ENCODE results near the gene RPS4Y1. TPM values are rescaled to one million over a fixed set of nuclear protein-coding genes. Genes with fewer than 3 reads are reported as not detected.

Gene RPS4Y1
- total and polyA plus RNA-seq, 2 of the 8 experiments (the other 6 are each of a cell fraction or from before 2014, with no cell fraction given) = 259 to 790 TPM

- POLR2A ChIA-PET (ENCODE audit: partially characterized antibody) = interaction anchor here (1.0 kb wide), 1 partner anchor 30 kb away, joined by 3 read pairs; no protein-coding TSS in a partner anchor
- no peak overlapping the region for H3K23ac ChIP-seq (ENCODE audit: insufficient read length)
- no peak overlapping the region for H3K18ac ChIP-seq (ENCODE audit: extremely low read depth, low read length)
- H4K20me1 ChIP-seq (replicated peaks in 1 of 2; ENCODE audit: control insufficient read depth in 1 of 2, insufficient read depth in 2 of 2, low read length in 2 of 2) = no peaks in the 10 kb centered on the region
- no peaks in the 10 kb centered on the region for H3K79me2 ChIP-seq (ENCODE audit: control insufficient read depth in 1 of 2, insufficient read depth in 2 of 2, low read length in 2 of 2)
- H4K8ac ChIP-seq (ENCODE audit: extremely low read depth, insufficient read depth, low read length) = no peak overlapping the region
- H2BK20ac ChIP-seq (ENCODE audit: low read length) = no peak overlapping the region
- no peak overlapping the region for H4K5ac ChIP-seq (ENCODE audit: insufficient read length, low read depth, low read length)
- CTCF ChIA-PET (ENCODE audit: partially characterized antibody) = no interaction called here
- 80% methylated on average over 1 of the region's 1 CpG; no CpG with 5 or more reads in 1 of the 2 experiments for WGBS, 2 experiments (ENCODE audit: extremely low coverage in 1 of 2, insufficient coverage in 1 of 2, insufficient read length in 1 of 2, insufficient replicate concordance in 2 of 2, low coverage in 1 of 2, low lambda C conversion rate in 2 of 2, missing lambda C conversion rate in 1 of 2)
- no peak overlapping the region for H2BK15ac ChIP-seq (ENCODE audit: low read length)
- FAIRE-seq = no peak
- no peak overlapping the region for H3K14ac ChIP-seq (ENCODE audit: insufficient read length)
- H3K9me3 ChIP-seq (ENCODE audit: insufficient read depth in 2 of 2, low read depth in 1 of 2, low read length in 1 of 2) = peaks cover 2 to 10% of the 10 kb centered on the region in 2 experiments; a peak in 2 of 4 replicates
- no peak overlapping the region for H2BK12ac ChIP-seq (ENCODE audit: low read depth, low read length)
- H3K56ac ChIP-seq (replicated peaks; ENCODE audit: insufficient read length, low read depth, low read length) = no peak overlapping the region
- H3K27me3 ChIP-seq (replicated peaks in 1 of 4; ENCODE audit: control insufficient read depth in 3 of 4, extremely low read depth in 1 of 4, insufficient read depth in 3 of 4, low read length in 3 of 4) = no peaks in the 10 kb centered on the region
- no peaks in the 10 kb centered on the region; a peak in 1 of 8 replicates for H3K36me3 ChIP-seq (ENCODE audit: control insufficient read depth in 2 of 4, insufficient read depth in 4 of 4, low read length in 3 of 4)
- no peak overlapping the region for H4K91ac ChIP-seq (replicated peaks; ENCODE audit: insufficient read length, low read length)
- no peak overlapping the region for H2AK5ac ChIP-seq (ENCODE audit: low read depth, low read length)
- H3K4ac ChIP-seq (replicated peaks; ENCODE audit: insufficient read length, low read depth, low read length) = no peak overlapping the region
- H3K79me1 ChIP-seq (ENCODE audit: low read depth, low read length) = no peaks in the 10 kb centered on the region
- no peak overlapping the region for H3K27ac ChIP-seq (ENCODE audit: low read depth, low read length)
- no peak overlapping the region for H2BK5ac ChIP-seq (ENCODE audit: low read depth, low read length)
- H3K4me2 ChIP-seq (ENCODE audit: insufficient read depth in 1 of 2, low read depth in 2 of 2, low read length in 2 of 2) = no peak overlapping the region
- no peak overlapping the region for H2AFZ ChIP-seq (ENCODE audit: low read length)
- H3K23me2 ChIP-seq (ENCODE audit: low read depth, low read length) = no peaks in the 10 kb centered on the region
- no peak overlapping the region for H2BK120ac ChIP-seq (replicated peaks; ENCODE audit: low read depth, low read length)
- no peak overlapping the region for H3K9ac ChIP-seq (replicated peaks in 1 of 4; ENCODE audit: extremely low read depth in 1 of 4, low read depth in 3 of 4, low read length in 3 of 4)
- no peaks in the 10 kb centered on the region for H3K4me1 ChIP-seq (replicated peaks in 1 of 4; ENCODE audit: control insufficient read depth in 3 of 4, insufficient read depth in 4 of 4, low read length in 3 of 4)
- no peak for DNase-seq (ENCODE audit: low read depth in 1 of 2, low spot score in 2 of 2)
- no peak overlapping the region for H3K4me3 ChIP-seq (ENCODE audit: extremely low read depth in 1 of 4, insufficient read depth in 2 of 4, low read depth in 3 of 4, low read length in 4 of 4)
- TF ChIP-seq TAF1 (IDR thresholded peaks at IDR 0.05; ENCODE audit: low read depth, low read length) = no peak
- no peak for TF ChIP-seq TAF7 (optimal IDR thresholded peaks at IDR 0.05; ENCODE audit: borderline replicate concordance, low read depth, low read length)
- TF ChIP-seq KDM1A (IDR thresholded peaks at IDR 0.05; ENCODE audit: borderline replicate concordance, low read length) = no peak
- TF ChIP-seq SUZ12 (IDR thresholded peaks at IDR 0.05; ENCODE audit: low read length) = no peak
- TF ChIP-seq GTF2F1 (IDR thresholded peaks at IDR 0.05; ENCODE audit: borderline replicate concordance, low read depth, low read length) = no peak
- TF ChIP-seq KDM5A (IDR thresholded peaks at IDR 0.05; ENCODE audit: low read length) = no peak
- no peak for TF ChIP-seq HDAC2 (IDR thresholded peaks at IDR 0.05; ENCODE audit: borderline replicate concordance in 1 of 2, low read depth in 2 of 2, low read length in 2 of 2)
- no peak for TF ChIP-seq SP2 (IDR thresholded peaks at IDR 0.05; ENCODE audit: low read length)
Observed at GRCh38 chrY:2874211-2874610, 32.8 kb downstream of the RPS4Y1 start.

All from H1 (cell line).